Ovary (tissue), 9 donors: ENCODE data around the gene KCNIP4. TPM values are rescaled to one million over a fixed set of nuclear protein-coding genes. Genes with fewer than 3 reads are reported as not detected.

Experiments used
- DNase-seq, 5 donors: peaks; one replicate each; pipeline ENCODE4 v3.0.0-alpha.2; 2019 to 2020
- H3K27ac ChIP-seq, 2 donors: fragments of 200-600 bp; one replicate each; pipeline versions ENCODE4 v1.5.1 to v1.8.0; 2019 to 2022
- H3K27me3 ChIP-seq: fragments of 200-600 bp; one replicate; pipeline ENCODE4 v1.8.0; 2022
- H3K36me3 ChIP-seq: fragments of 200-600 bp; sonication (generic); one replicate; pipeline ENCODE4 v1.5.1; 2019
- H3K4me1 ChIP-seq: one replicate; pipeline ENCODE4 v1.8.1; 2013; ENCODE audit warnings: mild to moderate bottlenecking, moderate library complexity; ENCODE audit not compliant: insufficient read depth
- H3K4me3 ChIP-seq: fragments of 200-600 bp; sonication (generic); one replicate; pipeline ENCODE4 v1.5.1; 2017
- H3K9me3 ChIP-seq, 2 donors: fragments of 200-600 bp in 1 of 2; sonication (generic) in 1 of 2; one replicate each; pipeline versions ENCODE4 v1.5.1 to v1.8.1; 2013 to 2019; ENCODE audit warnings: mild to moderate bottlenecking in 1 of 2, moderate library complexity in 1 of 2
- CTCF ChIP-seq, 3 donors: fragments of 450-650 bp in 2 of 3; fragments of 200-600 bp in 1 of 3; IDR thresholded peaks; one replicate each; pipeline versions ENCODE4 v1.5.1 to v1.8.0; 2016 to 2022; ENCODE audit warnings: antibody characterized with exemption in 3 of 3, mild to moderate bottlenecking in 1 of 3
- EP300 ChIP-seq: sonication (generic); formaldehyde crosslinking; IDR thresholded peaks from one replicate; pipeline ENCODE4 v1.6.1; 2017; ENCODE audit warnings: antibody characterized with exemption
- POLR2A ChIP-seq: fragments of 450-650 bp; IDR thresholded peaks from one replicate; pipeline ENCODE4 v1.6.1; 2017; ENCODE audit warnings: antibody characterized with exemption, mild to moderate bottlenecking, moderate library complexity
- WGBS, 3 donors: extraction: QIAGEN DNeasy Blood & Tissue Kit in 1 of 3; methylation state at CpG; one replicate each; pipeline versions ENCODE4 v1.1.5 to v1.1.7; 2013 to 2017; 5-methylcytosine and 5-hydroxymethylcytosine counted together
- intact Hi-C, 4 donors: fragments of 100-400 bp; cut with DNase I; formaldehyde crosslinking; loops; one replicate each; pipeline versions ENCODE4 v1.11.0 to v1.15.1; 2022 to 2023
- polyA plus RNA-seq, 2 donors: library from polyadenylated mRNA; stranded (reverse); fragments of 200-250 nt in 1 of 2; fragments of 350-450 nt in 1 of 2; fragmentation: Illumina TruSeq in 1 of 2; extraction: RNeasy Lipid Tissue Mini Kit (QIAGEN cat#74804) in 1 of 2; gene quantifications; one replicate each; pipeline ENCODE4 v1.2.3, GENCODE V29; 2013 to 2014
- total RNA-seq, 7 donors: library from RNA; depleted of rRNA in 2 of 7; stranded (reverse); fragments of >200 nt in 2 of 7; fragmentation: NEBNext Ultra II Directional in 3 of 7; extraction: Animal tissue kit (Norgen Biotek cat#: 25700) in 3 of 7; gene quantifications; one replicate each; pipeline versions ENCODE4 v1.1.0 to v1.2.4, GENCODE V29; 2016 to 2023
- donor health status: DM: no; HTN: no; CAD: no; lungs with moderate emphysema.
- donor health status: DM: no; HTN: no; CAD: no.
- donor health status: Bipolar disorder and iron deficiency.
- donor health status: DM: yes; HTN: yes; CAD: no.
- donor health status: DM: no; HTN: no; CAD: no.
- donor health status: DM: yes; HTN: yes; CAD: no.

Gene KCNIP4
- total and polyA plus RNA-seq, 9 donors, result 0.11 to 3.9 (median 0.93) TPM; not detected in 1

DNA sequence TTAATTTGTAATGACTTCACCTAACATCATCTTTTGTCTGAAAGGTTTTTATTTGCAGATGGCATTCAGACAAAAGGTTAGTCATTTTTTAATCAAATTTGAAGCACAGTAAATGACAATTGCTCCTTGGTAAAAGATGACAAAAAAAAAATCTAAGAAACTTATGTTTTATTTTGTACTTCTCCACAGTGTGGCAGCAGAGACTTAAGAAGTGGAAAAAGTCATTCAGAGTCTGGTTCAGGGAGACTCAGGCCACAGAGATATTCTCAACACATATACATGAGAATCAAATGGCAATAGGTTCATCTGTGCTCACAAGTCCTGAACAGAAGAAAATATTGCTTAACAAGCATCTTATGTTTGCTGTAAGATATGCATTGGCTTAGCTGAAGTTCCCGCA lies 436.2 kb downstream of the KCNIP4 start:
- Histone ChIP-seq H3K9me3 (no peaks in the 10 kb centered on the region), H3K27ac (no peak overlapping the region), H3K27me3 (no peaks in the 10 kb centered on the region), H3K36me3 (no peaks in the 10 kb centered on the region), H3K4me1 (peaks cover 1% of the 10 kb centered on the region), H3K4me3 (no peak overlapping the region)
- peak in 1 of 3 donors; percentile 26 for TF ChIP-seq CTCF (IDR thresholded peaks at IDR 0.05)
- no peak for TF ChIP-seq POLR2A
- no peak for DNase-seq
- intact Hi-C loops, result no loop called here
- WGBS, 3 donors, result 88 to 94% (median 93%) methylated on average over 1 of the region's 1 CpG

DNA sequence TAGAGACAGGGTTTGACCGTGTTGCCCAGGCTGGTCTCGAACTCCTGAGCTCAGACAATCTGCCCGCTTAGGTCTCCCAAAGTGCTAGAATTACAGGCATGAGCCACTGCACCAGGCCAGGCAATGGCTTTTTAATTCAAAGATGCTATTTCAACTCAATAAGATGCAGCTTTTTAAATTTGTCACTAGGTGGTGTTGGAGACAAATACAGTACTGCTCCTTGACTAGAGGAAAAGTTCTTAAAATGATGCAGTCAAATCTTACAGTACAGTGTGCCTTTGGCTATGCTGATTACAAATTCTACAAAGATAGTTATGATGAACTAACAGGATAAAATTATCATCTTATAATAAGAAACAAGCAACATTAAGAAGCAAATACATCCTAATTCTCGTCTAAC lies 441.1 kb downstream of the KCNIP4 start:
- intact Hi-C loops, result loop anchor here in 1 of 4 donors (10.0 kb wide), 1 partner anchor 257 kb away; no protein-coding TSS in a partner anchor
- H3K4me1 ChIP-seq, result no peaks in the 10 kb centered on the region
- no peaks in the 10 kb centered on the region for H3K9me3 ChIP-seq
- no peak overlapping the region for H3K4me3 ChIP-seq
- DNase-seq, result no peak
- H3K36me3 ChIP-seq, result no peaks in the 10 kb centered on the region
- TF ChIP-seq CTCF (IDR thresholded peaks at IDR 0.05), result no peak
- TF ChIP-seq EP300, result no peak
- no peak for TF ChIP-seq POLR2A
- no peaks in the 10 kb centered on the region for H3K27me3 ChIP-seq
- no peak overlapping the region for H3K27ac ChIP-seq
- WGBS, 3 donors, result 91 to 93% (median 93%) methylated on average over 4 of the region's 4 CpGs

- DNase-seq, result no peak
- intact Hi-C loops, result no loop called here
- H3K9me3 ChIP-seq, result no peaks in the 10 kb centered on the region
- no peak for TF ChIP-seq POLR2A
- H3K4me1 ChIP-seq, result no peaks in the 10 kb centered on the region
- no peaks in the 10 kb centered on the region for H3K36me3 ChIP-seq
- no peak overlapping the region for H3K4me3 ChIP-seq
- no peak overlapping the region for H3K27ac ChIP-seq
- 69 to 84% (median 70%) methylated on average over 1 of the region's 1 CpG for WGBS, 3 donors
- H3K27me3 ChIP-seq, result no peaks in the 10 kb centered on the region
Observed at GRCh38 chr4:21490682-21491081, 457.9 kb downstream of the KCNIP4 start.

DNA sequence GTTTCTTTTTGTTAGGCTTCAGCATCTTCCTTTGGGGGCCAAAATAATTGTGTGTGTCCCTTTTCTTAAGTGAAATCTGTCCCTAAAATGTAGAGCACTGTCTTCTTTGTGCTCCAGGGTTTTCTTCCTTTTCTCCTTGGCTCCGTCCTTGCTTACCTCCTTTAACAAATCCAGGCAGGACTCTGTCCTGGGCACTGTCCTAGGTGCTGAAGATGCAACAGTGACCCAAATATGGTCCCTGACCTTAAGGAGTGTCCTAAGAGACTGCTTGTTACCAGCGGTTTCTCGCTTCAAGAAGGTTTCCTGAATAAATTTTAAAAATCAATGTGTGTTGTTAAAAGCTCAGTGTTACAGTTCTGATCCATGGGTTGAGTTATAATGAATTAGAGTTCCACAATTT lies 471.8 kb downstream of the KCNIP4 start:
- Histone ChIP-seq H3K27ac (no peak overlapping the region), H3K9me3 (no peaks in the 10 kb centered on the region), H3K4me1 (no peaks in the 10 kb centered on the region), H3K36me3 (no peaks in the 10 kb centered on the region), H3K27me3 (no peaks in the 10 kb centered on the region), H3K4me3 (no peak overlapping the region)
- WGBS, 3 donors, result 35 to 47% (median 37%) methylated on average over 3 of the region's 3 CpGs
- no peak for DNase-seq
- intact Hi-C loops, result no loop called here
- TF ChIP-seq CTCF (IDR thresholded peaks at IDR 0.05) (no peak), EP300 (no peak), POLR2A (no peak)

DNA sequence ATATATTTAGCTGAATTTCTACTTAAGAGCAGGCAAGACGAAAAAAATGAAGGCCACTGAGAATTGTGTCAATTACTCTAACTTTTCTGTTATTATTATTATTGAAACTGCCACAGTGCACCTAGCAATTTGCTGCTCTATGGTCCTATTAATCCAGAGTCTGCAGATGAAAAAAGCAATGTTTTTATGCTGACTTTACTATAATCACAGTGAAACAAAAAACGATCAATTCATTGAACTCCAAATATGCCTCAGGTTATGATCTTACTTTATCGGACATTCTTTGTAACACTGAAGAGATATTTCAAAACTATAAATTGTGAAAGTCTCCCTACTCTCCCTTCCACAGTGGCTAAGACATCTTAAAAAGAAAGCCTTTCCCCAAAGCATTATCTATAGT lies 474.4 kb downstream of the KCNIP4 start:
- no peak overlapping the region for H3K27ac ChIP-seq
- intact Hi-C loops, result no loop called here
- no peak overlapping the region for H3K4me3 ChIP-seq
- WGBS, 3 donors, result 85 to 86% (median 86%) methylated on average over 3 of the region's 3 CpGs
- H3K36me3 ChIP-seq, result no peaks in the 10 kb centered on the region
- H3K4me1 ChIP-seq, result no peaks in the 10 kb centered on the region
- H3K27me3 ChIP-seq, result no peaks in the 10 kb centered on the region
- TF ChIP-seq POLR2A (no peak), CTCF (IDR thresholded peaks at IDR 0.05) (no peak), EP300 (no peak)
- H3K9me3 ChIP-seq, result no peaks in the 10 kb centered on the region
- DNase-seq, result no peak
